ENCODE measurements around the gene PLSCR5.

The PLSCR5 gene

DNA sequence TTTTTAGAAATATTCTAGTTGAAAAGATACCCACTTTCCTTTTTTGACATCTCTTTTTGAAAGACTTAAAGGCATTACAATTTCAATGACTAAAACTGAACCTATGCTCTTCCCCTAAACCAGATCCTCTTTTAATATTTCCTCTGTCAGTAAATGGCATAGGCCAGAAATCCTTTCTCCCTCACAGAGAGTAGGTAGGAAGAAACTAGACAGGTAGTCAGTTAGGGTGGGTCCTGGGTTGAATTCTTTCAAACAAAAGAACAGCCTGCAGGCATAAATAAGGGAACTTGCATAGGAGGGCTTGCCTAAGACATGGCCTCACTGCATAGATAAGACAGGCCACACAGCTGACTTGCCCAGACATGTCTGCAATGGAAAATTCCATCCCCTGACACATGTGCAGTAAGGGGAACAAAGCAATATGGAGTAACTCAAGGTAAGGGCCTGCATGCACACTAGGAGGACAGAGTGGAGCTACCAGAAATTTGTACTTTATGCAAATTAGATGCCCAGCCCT is 23.1 kb downstream of the PLSCR5 start:
- no peak for DNase-seq

DNA sequence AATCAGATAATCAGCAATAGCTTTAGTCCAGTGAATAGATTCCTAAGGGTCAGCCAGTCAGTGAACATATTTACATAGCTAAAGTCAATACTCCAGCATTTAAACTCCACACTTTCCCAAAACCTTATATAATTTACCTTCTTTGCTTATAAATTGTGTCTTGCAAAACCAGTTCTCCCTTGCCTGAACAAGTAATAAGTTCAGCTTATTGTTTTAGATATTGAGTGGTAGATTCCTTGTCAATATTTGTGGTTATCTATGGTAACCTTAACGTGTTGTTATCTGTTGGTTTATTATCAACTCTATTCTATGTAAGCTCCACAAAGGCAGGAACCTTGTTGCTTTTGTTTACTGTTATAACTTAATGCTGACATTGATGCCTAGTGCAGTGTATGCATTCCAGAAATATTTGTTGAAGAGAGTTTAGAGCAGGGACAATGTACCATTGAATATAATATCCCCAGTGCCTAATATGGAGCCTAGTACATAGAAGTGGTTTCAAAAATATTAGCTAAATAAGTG is 24.0 kb downstream of the PLSCR5 start:
- DNase-seq = no peak

DNA sequence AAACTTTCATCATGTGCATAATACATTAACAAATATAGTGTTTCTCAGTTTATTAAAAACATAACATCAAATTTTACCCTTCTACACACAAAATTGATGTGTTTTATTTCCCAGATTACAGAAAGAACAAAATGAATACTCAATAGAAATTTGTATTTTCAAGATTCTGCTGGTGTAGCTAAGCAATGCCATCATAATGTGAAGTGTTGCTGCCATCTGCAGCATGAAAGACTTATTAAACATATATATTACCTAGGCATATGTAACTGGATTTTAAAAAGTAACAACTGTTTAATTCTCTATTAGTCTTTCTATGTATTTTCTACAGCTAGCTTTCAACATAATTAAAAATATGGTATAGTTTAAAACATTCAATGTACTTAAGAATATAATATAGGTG is 27.5 kb downstream of the PLSCR5 start:
- no peak for DNase-seq

DNA sequence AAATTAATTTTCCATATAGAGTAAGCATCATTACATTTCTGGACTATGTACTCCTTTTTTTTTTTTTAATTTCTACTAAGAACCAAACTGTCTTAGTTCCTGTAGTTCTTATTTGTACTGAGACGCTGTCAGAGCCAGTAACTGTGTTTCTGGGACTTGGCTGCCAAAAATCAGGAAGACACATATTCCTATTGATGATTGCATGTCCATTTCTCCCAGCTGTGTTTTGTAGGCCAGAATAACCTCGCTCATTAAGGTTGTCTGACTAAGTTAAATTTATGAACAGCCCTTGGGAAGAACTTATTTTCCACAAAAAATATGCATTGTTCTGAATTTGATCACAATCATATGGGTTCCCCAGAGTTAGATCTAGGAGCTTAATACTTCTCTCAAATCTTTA is 29.5 kb downstream of the PLSCR5 start:
- DNase-seq = no peak

DNA sequence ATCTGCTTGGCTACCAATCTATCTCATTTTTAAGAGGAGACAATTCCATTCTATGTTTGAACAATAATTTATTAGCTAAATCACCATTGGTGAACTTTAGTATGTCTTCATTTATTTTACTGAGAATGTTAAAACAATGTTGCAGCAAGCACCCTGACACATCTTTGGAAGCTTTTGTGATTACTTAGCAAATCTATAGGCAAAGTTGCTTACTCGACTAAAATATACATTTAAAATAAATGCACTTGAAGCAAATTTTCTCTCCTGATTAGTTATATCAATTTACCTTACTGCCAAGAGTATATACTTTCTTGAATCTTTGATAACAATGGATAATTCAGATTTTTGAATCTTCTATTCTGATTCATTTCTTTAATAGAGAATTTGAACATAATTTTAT is 31.0 kb downstream of the PLSCR5 start:
- DNase-seq = no peak

DNA sequence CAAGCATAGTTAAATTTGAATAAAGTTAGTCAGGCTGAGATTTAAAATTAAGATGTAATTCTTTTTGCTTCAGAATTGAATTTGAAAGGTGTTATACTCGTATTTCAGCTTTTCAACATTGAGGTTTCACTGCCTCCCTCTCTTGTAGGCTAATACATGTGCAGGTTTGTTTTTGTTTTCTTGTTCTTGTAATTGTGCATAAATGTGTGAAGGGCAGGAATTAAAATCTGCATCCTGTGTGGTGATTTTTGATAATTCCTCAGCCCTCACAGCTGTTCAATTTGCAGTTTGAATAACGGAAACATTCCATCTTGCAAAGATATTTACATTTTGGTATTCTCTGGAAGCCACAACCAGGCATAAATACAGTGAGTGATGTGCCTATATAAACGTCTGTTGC is 35.8 kb downstream of the PLSCR5 start:
- no peak for DNase-seq

DNA sequence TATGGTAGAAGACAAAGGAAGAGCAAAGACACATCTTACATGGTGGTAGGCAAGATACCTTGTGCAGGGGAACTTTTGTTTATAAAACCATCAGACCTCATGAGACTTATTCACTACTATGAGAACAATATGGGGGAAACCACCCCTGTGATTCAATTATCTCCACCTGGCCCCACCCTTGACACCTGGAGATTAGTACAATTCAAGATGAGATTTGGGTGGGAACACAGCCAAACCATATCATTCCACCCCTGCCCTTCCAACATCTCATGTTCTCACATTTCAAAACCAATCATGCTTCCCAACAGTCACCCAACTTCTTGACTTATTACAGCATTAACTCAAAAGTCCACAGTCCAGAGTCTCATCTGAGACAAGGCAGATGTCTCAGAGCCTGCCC is 39.0 kb downstream of the PLSCR5 start:
- no peak for DNase-seq

DNA sequence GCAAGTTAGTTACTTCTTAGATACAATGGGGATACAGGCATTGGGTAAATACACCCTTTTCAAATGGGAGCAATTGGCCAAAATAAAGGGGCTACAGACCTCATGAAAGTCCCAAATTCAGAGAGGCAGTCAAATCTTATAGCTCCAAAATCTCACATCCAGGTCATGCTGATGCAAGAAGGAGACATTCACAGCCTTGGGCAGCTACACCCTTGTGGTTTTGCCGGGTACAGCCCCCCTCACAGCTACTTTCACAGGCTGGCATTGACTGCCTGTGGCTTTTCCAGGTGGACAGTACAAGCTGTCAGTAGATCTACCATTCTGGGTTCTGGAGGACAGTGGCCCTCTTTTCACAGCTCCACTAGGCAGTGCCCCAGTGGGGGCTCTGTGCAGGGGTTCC is 43.3 kb downstream of the PLSCR5 start:
- no peak for DNase-seq

DNA sequence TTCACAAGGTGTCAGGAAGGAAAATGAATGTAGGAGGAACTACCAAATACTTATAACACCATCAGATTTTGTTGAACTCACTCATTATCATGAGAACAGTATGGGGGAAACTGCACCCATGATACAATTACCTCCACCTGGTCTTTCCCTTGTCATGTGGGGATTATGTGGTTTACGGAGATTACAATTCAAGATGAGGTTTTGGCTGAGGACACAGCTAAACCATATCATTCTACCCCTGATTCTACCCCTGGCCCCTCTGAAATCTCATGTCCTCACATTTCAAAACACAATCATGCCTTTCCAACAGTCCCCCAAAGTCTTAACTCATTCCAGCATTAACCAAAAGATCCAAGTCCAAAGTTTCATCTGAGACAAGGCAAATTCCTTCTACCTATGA is 43.7 kb downstream of the PLSCR5 start:
- no peak for DNase-seq

DNA sequence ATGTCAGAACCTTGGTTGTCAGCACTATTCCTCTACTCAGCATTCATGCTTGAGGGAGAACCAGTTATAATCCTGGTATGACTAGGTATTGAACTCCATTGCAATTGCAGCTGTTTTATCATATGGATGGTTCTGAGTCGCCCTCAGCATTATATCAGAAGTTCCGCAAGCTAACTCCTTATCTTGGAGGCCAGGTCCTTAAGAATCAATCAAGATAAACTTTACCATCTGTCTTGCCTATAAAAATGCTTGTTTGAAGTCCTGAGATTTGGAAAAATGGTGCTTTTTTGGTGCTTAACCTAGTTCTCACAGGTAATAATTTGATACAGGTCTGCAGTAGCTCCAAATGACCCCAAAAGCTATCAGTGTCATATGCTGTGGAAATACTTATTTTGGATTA is 44.5 kb downstream of the PLSCR5 start:
- DNase-seq = no peak

DNA sequence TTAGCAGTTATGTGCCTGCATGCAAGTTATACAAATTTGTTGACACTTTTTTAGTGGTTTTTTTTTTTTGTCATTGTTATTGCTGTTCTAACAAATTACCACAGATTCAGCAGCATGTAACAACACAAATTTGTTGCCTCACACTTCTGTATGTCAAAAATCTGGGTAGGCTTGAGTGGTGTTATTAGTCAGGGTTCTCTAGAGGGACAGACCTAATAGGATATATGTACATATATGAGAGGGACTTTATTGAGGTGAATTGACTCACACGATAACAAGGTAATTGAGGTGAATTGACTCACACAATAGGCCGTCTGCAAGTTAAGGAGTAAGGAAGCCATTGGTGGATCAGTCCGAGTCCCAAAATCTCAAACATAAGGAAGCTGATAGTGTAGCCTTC is 45.8 kb downstream of the PLSCR5 start:
- no peak for DNase-seq

DNA sequence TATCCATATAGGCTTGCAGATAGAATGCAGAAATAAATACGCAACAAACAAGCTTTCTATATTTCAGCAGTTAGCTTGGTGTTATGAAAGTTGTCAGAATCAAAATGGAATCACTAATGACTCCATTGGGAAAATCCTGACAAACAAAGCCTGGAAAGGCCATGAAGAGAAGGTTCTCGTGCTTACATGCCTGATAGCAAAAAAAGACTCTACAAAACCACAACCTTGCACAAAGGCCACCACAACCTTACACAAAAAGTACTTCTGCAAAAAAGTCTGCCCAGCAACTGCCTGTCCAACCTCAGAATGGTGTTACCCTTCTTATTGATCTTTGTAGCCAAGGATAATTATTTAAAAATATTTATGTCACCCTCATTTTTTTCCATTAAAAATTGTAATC is 46.4 kb downstream of the PLSCR5 start:
- no peak for DNase-seq

DNA sequence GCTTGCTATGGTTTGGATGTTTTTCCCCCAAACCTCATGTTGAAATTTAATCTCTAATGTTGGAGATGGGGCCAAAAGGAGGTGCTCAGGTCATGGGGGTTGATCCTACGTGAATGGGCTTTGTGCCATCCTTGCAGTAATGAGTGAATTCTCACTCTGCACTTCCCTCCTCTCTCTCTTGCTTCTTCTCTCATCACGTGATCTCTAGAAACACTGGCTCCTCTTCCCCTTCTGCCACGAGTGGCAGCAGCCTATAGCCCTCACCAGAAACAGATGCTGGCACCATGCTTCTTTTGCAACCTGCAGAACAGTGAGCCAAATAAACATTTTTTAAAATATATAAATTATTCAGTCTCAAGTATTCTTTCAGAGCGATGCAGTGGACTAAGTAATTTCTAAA is 47.4 kb downstream of the PLSCR5 start:
- DNase-seq = no peak

DNA sequence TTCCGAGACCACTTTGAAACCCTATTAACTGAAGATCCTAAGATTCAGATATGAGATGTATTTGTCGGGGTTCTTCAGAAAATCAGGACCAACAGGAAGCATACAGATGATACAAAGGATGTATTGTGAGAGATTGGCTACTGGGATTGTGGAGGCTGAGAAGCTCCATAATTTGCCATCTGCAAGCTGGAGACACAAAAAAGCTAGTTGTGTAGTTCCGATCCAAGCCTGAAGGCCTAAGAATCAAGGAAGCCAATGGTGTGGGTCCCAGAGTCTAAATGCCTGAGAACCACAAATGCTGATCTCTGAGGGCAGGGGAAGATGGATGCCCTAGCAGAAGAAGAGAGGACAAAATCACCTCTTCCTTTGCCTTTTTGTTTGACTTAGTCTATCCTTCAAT is 49.8 kb downstream of the PLSCR5 start:
- DNase-seq = no peak

DNA sequence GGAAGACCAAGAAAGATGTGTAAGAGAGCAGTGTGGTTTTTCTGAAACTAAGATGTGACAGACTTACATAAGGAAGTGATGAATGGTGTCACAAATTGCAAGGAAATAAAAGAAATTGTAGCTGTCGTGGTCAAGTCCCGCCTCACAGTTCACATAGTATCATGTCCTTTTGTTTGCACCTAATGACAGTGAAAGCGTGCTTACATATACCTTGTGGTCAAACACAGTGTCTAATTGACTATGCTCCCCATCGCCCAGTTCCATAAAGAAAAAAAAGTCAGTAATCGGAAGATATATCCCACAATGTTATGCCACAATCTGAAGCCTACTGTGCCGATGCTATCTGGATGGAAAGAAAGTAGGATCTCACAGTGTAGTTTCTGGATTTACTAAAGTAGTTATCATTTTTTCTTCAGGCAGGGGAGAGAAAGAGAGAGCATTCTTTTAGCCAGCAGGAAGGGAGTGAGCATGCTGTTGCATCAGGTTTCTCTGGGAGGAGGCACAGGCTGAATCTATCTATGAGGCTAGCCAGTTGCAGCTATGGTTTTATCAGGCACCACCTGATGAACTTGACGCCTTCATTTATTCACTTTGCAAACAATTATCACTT is 50.9 kb downstream of the PLSCR5 start:
- no peak for DNase-seq

DNA sequence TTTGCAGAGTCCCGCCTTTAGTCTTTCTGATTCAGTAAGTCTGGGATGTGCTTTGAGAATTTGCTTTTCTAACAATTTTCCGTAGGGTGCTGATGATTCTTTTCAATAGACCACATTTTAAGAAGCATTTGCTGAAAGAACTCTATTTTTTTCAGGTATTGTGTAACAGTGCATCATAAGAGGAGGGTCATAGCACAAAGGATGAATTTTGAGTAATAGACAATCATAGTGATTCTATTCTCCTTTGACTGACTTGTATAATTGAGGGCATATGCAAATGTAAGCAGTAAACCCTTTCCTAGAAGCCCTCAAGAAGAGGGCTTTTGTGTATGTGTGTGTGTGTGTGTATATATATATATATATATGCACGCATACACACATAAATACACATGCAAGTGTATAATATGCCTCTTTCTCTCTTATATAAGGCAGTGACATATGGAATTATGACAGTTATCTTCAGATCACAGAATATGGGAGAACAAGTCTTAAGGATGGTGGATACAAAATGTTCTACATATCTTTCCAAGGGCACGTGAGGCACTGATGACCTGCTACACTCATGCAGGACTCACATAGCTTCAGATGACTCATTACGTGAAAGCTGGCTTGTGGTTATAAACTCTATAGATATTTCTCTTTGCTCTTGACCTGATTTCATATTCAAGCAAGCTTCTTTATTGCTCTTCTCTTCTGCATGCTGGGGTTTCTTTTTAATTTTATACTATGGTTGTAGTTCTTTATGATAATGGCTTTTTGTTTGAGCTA is 54.2 kb downstream of the PLSCR5 start:
- no peak for DNase-seq

DNA sequence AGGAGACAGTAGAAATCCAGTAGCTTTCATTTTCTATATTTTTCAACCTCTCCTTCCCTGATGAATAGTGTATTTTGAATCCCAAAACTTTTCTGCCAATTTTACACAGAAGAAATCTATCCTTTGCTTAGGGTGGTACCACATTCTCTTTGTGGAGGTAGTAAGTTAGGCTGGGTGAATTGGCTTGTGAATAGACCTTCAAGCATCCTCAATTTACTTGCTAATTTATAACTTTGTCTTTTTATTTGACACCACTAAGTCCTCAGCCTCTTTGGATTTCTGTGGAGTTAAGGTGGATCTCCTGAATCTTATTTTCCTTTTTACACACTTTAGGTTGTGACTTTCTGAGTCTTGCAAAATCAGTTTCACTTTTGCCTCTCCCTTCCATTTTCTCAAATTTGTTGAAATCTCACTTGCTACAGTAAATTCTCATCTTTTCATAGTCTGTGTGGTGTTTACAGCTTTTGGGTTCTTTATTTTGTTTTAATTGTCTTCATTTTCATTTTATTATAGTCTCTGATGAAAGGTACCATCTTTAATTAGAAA is 55.0 kb downstream of the PLSCR5 start:
- no peak for DNase-seq

DNA sequence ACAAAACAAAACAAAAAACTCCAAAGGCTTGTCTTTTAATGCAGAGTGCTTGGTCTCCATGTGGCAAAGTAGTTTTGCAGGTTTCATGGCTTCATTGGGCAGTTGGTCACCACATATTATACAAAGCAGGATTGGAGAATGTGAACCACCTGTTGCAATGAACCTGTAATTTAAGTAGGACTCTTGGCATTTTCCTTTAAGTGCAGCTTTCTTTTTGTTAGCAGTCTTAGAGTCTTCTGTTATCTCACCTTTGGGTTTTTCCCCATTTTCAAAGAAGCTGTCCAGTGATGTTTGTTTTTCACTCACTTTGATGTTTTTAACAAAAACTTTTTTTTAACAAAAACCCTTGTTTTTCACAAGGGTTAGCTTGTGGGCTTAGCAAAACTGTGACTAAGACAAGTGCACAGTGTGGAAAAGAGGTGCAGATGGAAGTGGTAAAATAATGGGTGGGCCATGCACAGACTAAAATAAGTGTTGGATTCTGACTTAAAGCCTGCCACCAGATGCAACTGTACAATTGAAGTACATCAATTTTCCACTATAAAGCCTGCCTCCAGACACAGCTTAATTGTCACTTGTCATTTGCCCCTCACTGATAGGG is 57.8 kb downstream of the PLSCR5 start:
- no peak for DNase-seq

DNA sequence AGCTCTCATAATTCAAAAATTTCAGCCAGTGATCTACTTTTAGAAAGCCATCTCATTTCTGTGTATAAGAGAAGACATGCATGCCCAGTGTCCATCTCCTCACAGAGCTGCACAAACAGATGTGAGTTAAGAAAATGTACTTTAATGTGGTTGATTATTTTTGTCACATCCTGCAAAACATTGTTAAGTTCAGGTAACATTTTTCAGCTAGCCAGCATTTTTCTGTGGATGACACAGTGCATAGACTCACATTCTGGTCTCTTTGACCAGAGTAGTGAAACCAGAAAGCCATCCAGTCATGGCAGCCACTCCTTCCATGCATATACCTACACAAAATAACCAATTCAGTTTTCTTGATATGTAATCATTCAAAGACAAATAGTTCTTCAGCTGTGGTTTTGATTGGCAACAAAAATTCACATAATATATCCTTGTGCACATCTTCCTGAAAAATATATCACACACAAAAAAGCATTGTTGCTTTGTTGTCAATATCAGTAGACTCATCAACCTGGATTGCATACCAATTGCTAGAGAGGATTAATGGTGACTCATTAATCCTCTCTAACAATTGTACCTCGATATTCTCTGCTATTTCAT is 58.7 kb downstream of the PLSCR5 start:
- no peak for DNase-seq

DNA sequence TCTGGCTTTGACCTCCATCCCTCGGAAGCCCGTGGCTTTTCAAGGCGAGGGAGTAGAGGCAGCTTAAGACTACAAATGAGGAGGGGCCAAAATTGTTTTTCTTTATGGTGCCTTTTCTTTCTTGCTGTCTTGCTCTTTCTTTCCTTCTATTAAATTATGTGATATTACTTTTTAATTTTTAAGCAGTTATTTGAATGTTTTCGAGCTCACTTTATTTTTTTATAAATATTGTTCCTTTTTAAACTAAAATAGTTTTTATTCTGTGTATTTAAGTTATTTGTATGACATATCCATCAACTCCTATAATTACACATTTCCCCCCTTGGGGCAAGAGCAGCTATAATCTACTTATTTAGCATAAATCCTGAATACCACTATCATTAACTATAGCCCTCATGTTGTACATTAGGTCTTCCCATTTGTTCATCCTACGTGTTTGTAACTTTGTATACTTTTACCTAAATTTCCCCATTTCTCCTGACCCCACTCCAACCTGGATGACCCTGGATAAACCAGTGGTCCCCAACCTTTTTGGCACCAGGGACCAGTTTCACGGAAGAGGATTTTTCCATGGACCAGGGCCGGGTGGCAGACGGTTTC is 60.1 kb downstream of the PLSCR5 start:
- DNase-seq = no peak

DNA sequence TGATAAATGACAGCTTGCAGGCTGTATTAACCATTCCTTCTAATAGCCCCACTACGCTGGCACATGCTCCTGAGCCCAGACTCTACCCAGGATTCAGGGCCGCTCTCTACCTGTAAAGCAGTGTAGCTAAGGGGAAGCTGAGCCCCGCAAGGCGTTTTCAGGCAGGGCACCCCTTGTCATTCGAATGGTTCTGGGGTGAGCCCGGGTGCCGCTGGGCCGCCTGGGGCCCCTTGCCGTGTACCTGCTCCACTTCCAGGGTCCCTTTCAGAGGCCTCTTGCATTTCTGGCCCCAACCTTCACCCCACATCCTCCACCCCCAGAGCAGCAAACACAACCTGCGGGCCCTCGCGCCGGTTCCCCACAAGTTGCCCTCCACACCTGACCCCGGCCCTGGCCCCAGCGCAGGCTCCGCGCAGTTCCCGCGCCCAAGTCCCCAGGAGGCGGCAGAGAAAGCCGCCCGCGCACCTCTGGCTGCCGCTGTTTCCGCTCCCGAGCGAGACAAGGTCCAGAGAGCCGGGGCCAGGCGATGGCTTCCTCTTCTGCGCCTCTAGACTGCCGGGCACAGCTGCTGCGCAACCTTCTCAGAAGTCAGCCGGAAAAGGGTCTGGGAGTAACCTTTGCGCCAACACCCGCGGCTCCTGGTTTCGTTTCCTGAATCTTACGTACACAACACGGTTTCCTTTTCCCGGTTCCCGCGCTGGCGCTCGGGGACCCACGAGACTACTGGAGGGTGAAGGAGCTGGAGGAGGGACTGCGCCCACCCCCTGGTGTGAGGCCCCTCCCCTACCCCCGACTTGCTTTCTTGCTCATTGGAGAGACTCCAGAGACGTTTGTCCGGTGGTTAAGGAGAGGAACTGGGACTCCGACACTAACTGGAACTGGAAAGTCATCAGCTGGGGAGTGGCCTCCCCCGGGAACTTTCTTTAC is 60.9 kb downstream of the PLSCR5 start, which contains the start of gene PLSCR1:
Gene PLSCR1, minus strand, starts transcription at position 606 of the 927 bp plus-strand sequence. CDS start 8,055 bp downstream, outside the sequence.
- peak; percentile 75 for DNase-seq
